ENCODE data around the gene CLASP1.

CLASP1 gene

GRCh38 chr2:121626777-121627524 lies 22.3 kb downstream of the CLASP1 start:
- Mint-ChIP-seq H3K36me3 (ENCODE audit: low read depth) (peaks cover 47% of the 10 kb centered on the region), H3K4me1 (peaks cover 5% of the 10 kb centered on the region), H3K9me3 (peaks cover 4% of the 10 kb centered on the region), H3K27me3 (ENCODE audit: low read depth) (no peaks in the 10 kb centered on the region), H3K4me3 (no peak overlapping the region), H3K27ac (no peak overlapping the region)
- TF ChIP-seq, protein P1, sequence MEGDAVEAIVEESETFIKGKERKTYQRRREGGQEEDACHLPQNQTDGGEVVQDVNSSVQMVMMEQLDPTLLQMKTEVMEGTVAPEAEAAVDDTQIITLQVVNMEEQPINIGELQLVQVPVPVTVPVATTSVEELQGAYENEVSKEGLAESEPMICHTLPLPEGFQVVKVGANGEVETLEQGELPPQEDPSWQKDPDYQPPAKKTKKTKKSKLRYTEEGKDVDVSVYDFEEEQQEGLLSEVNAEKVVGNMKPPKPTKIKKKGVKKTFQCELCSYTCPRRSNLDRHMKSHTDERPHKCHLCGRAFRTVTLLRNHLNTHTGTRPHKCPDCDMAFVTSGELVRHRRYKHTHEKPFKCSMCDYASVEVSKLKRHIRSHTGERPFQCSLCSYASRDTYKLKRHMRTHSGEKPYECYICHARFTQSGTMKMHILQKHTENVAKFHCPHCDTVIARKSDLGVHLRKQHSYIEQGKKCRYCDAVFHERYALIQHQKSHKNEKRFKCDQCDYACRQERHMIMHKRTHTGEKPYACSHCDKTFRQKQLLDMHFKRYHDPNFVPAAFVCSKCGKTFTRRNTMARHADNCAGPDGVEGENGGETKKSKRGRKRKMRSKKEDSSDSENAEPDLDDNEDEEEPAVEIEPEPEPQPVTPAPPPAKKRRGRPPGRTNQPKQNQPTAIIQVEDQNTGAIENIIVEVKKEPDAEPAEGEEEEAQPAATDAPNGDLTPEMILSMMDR (IDR thresholded peaks at IDR 0.05; ENCODE audit: unreplicated experiment in 3 of 3) = no peak

DNA sequence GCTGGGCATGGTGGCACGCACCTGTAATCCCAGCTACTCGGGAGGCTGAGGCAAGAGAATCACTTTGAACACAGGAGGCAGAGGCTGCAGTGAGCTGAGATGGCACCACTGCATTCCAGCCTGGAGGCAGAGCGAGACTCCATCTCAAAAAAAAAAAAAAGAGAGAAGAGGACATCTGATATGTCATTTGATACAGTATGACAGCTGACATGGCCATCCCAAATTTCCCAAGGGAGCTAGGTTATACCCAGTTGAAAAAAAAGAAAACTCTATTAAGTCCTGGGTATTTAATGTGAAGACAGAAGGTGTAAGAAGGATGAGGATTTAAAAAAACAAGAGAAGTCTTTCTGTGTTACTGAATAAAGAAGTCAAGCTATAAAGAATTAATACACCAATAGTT lies 23.3 kb downstream of the CLASP1 start:
- no peaks in the 10 kb centered on the region for H3K27me3 Mint-ChIP-seq (ENCODE audit: low read depth)
- peaks cover 4% of the 10 kb centered on the region for H3K9me3 Mint-ChIP-seq
- peaks cover 5% of the 10 kb centered on the region for H3K4me1 Mint-ChIP-seq
- H3K27ac Mint-ChIP-seq = no peak overlapping the region
- H3K4me3 Mint-ChIP-seq = no peak overlapping the region
- H3K36me3 Mint-ChIP-seq (ENCODE audit: low read depth) = peaks cover 50% of the 10 kb centered on the region
- TF ChIP-seq, protein P1 (IDR thresholded peaks at IDR 0.05; ENCODE audit: unreplicated experiment in 3 of 3) = no peak

DNA sequence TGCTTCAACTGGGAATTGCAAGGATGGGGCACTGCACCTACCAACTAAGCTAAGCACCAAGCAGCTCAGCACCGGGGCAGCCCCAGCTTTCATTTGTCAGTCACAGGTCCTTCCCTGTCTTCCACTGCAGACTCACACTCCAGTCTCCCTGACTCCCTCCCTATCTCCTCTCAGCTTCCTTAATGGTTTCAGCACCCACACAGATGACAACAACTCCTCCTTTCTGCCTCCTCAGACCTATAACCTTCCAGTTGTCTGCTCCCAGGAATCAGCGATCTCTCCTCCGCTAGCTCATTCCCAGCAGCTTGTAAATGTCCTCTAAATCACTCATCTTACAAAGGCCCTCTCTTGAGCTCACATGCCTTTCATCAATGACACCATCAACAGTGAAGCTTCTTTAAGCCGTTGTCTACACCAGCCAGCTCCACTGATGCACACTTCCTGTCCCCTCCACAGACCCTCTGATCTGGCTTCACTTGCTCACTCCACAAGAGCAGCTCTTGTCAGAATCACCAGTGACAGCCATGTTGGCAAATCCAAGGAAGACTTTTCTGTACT lies 32.1 kb downstream of the CLASP1 start:
- no peak overlapping the region for H3K4me3 Mint-ChIP-seq
- no peaks in the 10 kb centered on the region for H3K27me3 Mint-ChIP-seq (ENCODE audit: low read depth)
- H3K27ac Mint-ChIP-seq = no peak overlapping the region
- TF ChIP-seq, protein P1 (IDR thresholded peaks at IDR 0.05; ENCODE audit: unreplicated experiment in 3 of 3) = no peak
- H3K9me3 Mint-ChIP-seq = peaks cover 2% of the 10 kb centered on the region
- peaks cover 23% of the 10 kb centered on the region for H3K36me3 Mint-ChIP-seq (ENCODE audit: low read depth)
- no peaks in the 10 kb centered on the region for H3K4me1 Mint-ChIP-seq

- no peak overlapping the region for H3K27ac Mint-ChIP-seq
- TF ChIP-seq, protein P1 (IDR thresholded peaks at IDR 0.05; ENCODE audit: unreplicated experiment in 3 of 3) = no peak
- H3K9me3 Mint-ChIP-seq = peaks cover 2% of the 10 kb centered on the region
- H3K4me3 Mint-ChIP-seq = no peak overlapping the region
- peaks cover 5% of the 10 kb centered on the region for H3K4me1 Mint-ChIP-seq
- no peaks in the 10 kb centered on the region for H3K27me3 Mint-ChIP-seq (ENCODE audit: low read depth)
- H3K36me3 Mint-ChIP-seq (ENCODE audit: low read depth) = peaks cover 21% of the 10 kb centered on the region
Measured at GRCh38 chr2:121613774-121614173, 35.5 kb downstream of the CLASP1 start.

DNA sequence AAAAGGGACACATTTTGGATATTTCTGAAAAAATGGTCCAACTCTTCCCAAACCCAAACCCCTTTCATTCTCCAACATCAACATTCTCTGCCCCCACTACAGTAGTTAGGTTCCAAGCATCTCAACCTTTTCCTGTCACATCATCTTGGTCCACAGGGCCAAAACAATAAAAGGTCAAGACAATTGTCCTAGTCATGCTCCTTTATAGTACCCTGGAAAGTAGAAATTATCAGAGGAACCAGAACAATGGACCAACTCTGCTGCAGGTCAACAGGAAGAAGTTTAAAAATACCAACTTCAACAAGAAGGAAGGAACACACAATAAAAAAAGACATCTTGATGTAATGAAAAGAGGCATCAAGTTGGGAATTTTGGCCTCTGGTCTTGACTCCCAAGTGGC lies 36.1 kb downstream of the CLASP1 start:
- TF ChIP-seq, protein P1 (IDR thresholded peaks at IDR 0.05; ENCODE audit: unreplicated experiment in 3 of 3) = no peak
- Mint-ChIP-seq H3K4me1 (peaks cover 5% of the 10 kb centered on the region), H3K36me3 (ENCODE audit: low read depth) (peaks cover 24% of the 10 kb centered on the region), H3K9me3 (peaks cover 2% of the 10 kb centered on the region), H3K27me3 (ENCODE audit: low read depth) (no peaks in the 10 kb centered on the region), H3K27ac (no peak overlapping the region), H3K4me3 (no peak overlapping the region)
